K562 treated with DMSO at 1 percent for 24 hours (cell line): ENCODE measurements around the gene AP4E1. TPM values are rescaled to one million over a fixed set of nuclear protein-coding genes. Genes with fewer than 3 reads are reported as not detected.

Experiments
- total RNA-seq: library from RNA; unstranded; fragments of 300-600 nt; gene quantifications from 2 replicates; pipeline ENCODE4 v1.2.3, GENCODE V29; 2022; ENCODE audit warnings: low read depth; ENCODE audit not compliant: insufficient read depth

The AP4E1 gene
- 2.7 and 4.3 TPM in 2 replicates for total RNA-seq

GRCh38 chr15:50908209-50909009 lies at the start of gene AP4E1:
TSS of gene AP4E1 (plus strand) at chr15:50908683. CDS start at chr15:50908779, 96 bp downstream.

Other genes starting within 250 kb of the AP4E1 start
- 10.8 and 14.3 TPM in 2 replicates for gene TRPM7, start 221.9 kb upstream of the AP4E1 start, total RNA-seq
- 42.1 and 43.0 TPM in 2 replicates for gene SPPL2A, start 143.0 kb upstream of the AP4E1 start, total RNA-seq
- not detected in 2 replicates for gene TNFAIP8L3, start 186.2 kb downstream of the AP4E1 start, total RNA-seq